ENCODE data around the gene SDF2.
"Not testable (repeated sequence)": the region's sequence is repeated elsewhere in the genome, so short reads cannot be mapped to it uniquely, and the experiment has no call there.

SDF2 gene

GRCh38 chr17:28682655-28683054 lies 20.9 kb upstream of the SDF2 start:
- no peak for DNase-seq

DNA sequence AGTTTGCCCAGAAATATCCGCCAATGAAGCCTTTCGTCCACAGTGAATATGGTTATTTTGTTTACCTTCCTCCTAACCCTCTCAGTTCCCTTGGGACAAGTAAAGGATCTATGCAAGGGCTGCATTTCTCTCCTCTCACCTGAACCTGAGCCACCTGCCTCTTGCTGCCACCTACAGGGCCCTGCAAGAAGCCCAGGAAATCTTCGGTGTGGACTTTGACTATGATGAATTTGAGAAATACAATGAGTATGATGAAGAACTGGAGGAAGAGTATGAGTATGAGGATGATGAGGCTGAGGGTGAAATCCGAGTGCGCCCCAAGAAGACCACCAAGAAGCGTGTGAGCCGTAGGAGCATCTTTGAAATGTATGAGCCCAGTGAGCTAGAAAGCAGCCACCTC lies 14.3 kb upstream of the SDF2 start:
- DNase-seq: no peak

GRCh38 chr17:28675490-28675889 lies 13.8 kb upstream of the SDF2 start:
- DNase-seq: no peak

DNA sequence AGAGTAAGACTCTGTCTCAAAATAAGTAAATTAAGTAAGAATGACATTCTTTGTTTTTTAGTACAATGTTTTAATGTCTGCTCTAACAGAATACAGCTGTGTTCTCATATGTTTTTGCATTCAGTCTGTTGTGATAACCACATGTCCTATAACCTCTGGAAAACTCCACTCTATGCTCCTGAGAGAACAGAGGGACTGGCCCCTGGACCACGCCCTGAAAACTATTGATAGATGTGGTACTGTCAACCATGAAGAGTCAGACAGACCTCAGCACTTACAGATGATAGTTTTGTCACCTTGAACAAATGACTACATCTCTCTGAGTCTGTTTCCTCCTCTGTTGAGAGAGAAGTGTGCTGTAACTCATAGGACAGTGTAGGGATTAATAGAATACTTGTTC lies 8.2 kb upstream of the SDF2 start:
- no peak for DNase-seq

GRCh38 chr17:28667870-28668269 lies 6.2 kb upstream of the SDF2 start:
- DNase-seq: no peak

- DNase-seq: no peak
These were observed 4.3 kb upstream of the SDF2 start for GRCh38 chr17:28665994-28666393.

GRCh38 chr17:28663723-28664122 lies 2.0 kb upstream of the SDF2 start:
- no peak for DNase-seq

- no peak for DNase-seq
These were observed 772 bp upstream of the SDF2 start for GRCh38 chr17:28662527-28662829.

GRCh38 chr17:28659497-28659881 lies 2.2 kb downstream of the SDF2 start:
- DNase-seq: not testable (repeated sequence)

DNA sequence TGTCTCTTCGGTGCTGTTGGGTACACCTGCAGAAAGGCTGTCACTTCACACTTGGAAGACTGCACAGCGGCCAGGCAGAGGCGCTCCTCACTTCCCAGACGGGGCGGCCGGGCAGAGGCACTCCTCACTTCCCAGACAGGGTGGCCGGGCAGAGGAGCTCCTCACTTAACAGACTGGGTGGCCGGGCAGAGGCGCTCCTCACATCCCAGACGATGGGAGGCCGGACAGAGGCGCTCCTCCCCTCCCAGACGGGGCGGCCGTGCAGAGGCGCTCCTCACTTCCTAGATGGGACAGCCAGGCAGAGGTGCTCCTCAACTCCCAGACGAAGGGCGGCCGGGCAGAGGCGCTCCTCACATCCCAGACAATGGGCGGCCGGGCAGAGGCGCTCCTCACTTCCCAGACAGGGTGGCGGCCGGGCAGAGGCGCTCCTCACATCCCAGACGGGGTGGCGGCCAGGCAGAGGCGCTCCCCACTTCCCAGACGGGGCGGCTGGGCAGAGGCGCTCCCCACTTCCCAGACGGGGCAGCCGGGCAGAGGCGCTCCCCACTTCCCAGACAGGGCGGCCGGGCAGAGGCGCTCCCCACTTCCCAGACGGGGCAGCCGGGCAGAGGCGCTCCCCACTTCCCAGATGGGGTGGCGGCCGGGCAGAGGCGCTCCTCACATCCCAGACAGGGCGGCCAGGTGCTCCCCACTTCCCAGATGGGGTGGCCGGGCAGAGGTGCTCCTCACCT lies 2.8 kb downstream of the SDF2 start:
- DNase-seq: not testable (repeated sequence)

DNA sequence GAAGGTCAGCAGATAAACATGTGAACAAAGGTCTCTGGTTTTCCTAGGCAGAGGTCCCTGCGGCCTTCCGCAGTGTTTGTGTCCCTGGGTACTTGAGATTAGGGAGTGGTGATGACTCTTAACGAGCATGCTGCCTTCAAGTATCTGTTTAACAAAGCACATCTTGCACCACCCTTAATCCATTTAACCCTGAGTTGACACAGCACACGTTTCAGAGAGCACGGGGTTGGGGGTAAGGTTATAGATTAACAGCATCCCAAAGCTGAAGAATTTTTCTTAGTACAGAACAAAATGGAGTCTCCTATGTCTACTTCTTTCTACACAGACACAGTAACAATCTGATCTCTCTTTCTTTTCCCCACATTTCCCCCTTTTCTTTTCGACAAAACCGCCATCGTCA lies 3.4 kb downstream of the SDF2 start:
- DNase-seq: not testable (repeated sequence)

DNA sequence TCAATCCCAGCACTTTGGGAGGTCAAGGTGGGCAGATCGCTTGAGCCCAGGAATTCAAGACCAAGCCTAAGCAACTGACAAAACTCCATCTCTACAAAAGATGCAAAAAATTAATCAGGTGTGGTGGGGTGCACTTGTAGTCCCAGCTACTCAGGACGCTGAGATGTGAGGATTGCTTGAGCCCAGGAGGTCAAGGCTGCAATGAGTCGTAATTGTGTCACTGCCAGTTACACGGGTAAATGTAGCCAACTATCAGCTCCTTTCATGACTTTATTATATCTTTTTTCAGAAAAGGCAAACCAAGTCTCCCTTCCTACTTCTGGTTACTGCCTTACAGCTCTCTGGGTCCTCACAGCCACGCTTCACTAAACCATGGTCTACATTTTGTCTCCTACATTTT lies 4.0 kb downstream of the SDF2 start:
- no peak for DNase-seq

DNA sequence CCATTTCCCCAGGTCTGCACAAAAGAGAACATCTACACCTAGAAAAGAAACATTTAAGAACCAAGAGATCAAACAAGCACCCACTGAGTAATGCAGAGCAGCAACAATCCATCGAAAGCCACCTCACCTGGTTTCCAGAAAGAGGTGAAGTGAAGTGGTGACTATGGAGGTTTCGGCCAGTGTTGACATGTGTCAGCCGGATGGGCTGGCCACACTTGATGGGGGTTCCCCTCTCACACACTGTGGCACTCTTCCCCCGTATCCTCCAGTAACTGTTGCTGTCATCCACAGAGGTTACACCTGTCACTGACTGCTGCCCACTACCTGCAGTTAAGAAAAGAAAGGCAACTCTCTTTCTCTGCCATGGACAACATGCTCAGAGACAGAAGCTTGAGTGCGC lies 6.5 kb downstream of the SDF2 start:
- no peak for DNase-seq

- no peak for DNase-seq
These were observed 13.0 kb downstream of the SDF2 start for GRCh38 chr17:28648698-28649097.

DNA sequence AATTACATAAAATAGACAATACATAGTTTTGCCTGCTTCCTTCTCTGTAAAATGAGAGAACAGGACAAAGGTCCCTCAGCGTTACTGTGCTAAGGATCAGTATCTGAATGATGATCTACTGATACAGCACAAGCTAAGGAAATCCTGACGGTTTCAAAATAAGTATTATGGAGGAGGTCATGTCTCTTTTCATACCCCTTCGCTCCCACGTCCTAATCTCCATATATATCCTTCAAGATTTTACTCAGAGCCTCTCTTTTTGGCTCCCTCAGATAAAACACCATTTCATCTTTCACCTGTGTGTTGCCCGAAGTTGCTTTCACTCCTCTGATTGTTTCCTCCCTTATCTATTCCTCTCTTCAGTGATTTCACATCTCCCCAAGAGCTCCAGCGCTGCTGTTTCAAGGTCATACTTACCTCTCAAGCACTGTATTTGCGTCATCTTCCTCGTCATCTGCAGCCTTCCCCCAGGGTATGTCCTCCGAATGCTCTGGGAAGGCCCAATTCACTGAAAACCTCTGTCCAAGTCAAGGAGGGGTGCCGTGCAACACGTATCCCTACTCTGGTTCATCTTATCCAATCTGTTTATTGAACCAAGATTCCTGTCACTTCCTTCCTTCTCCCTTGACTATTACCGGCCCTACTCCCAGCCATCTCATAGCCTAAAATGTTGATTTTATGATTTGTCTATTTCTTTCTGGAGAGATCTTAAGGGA lies 15.5 kb downstream of the SDF2 start:
- no peak for DNase-seq

DNA sequence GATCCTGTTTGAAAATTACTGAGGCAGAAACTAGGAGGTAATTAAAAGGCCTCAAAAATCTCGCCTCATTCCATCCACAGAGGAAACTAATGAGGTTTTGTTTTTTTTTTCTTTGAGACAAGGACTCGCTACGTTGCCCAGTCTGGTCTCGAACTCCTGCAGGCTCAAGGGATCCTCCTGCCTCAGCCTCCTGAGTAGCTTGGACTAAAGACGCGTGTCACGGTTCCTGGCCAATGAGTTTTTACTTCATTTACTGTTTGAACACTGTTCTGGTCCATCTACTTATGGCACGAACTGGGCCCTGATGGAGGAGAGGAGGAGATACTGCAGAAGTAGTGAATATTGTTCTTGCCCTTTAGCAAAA lies 16.1 kb downstream of the SDF2 start:
- DNase-seq: no peak

GRCh38 chr17:28644787-28645575 lies 16.7 kb downstream of the SDF2 start, which contains the start of gene BLTP2:
Gene BLTP2, minus strand, starts transcription at chr17:28645158. Its CDS starts 102 bp downstream, at chr17:28645056.
- DNase-seq: peak; percentile 57

DNA sequence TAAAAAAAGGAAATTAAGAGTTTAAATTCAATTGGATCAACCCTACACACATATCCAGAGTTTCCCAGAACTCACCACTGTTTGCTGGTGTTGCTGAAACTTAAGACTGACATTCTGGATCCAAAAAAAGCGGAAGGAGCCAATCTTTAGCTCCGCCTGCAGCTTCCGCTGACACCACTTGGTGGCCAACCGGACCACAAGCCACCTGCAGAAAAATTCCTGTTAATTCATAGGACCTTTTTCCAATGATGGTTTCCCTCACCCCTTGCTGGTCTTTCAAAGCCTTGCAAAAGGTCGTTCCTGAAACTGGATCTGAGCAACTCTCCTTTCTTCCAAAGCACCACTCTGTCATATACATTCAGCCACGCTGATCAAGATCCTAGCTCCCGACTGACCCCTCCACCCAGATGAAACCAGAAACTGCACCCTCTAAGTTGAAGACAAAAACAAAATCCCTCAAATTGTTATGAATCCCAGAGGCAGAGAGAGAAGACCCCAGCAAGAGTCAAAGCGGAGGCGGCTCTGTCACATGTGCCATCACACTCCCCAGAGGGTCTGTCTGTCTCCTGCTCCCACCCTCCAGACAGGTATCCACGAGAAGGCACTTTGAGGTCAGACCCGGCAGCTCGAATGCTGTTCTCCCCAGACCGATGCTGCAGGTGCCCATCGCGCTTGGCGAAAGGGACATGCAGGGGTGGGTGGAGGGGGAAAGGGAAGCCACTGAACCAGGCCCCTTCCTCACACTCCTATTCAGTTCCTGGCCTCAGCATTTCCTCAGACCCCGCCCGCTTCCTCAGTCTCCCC lies 17.5 kb downstream of the SDF2 start:
- peak; percentile 10 for DNase-seq

DNA sequence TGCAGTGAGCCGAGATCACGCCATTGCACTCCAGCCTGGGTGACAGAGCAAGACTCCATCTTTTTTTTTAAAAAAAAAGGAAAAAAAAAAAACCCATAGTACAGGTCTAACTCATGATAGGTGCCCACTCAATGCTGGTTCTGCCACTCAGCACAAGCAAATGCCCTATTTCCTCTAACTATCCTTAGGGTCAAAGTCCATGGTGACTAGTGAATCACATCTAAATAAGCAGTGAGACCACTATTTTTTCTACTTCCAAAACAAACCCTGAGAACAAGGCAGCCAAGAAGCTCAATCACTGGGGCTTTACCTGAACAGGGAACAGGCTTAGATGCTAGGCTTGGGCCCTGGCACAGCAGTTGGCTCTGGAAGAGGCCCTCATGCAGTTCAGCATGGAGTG lies 20.1 kb downstream of the SDF2 start:
- no peak for DNase-seq

- DNase-seq: no peak
These were observed 26.2 kb downstream of the SDF2 start for GRCh38 chr17:28635506-28635905.

DNA sequence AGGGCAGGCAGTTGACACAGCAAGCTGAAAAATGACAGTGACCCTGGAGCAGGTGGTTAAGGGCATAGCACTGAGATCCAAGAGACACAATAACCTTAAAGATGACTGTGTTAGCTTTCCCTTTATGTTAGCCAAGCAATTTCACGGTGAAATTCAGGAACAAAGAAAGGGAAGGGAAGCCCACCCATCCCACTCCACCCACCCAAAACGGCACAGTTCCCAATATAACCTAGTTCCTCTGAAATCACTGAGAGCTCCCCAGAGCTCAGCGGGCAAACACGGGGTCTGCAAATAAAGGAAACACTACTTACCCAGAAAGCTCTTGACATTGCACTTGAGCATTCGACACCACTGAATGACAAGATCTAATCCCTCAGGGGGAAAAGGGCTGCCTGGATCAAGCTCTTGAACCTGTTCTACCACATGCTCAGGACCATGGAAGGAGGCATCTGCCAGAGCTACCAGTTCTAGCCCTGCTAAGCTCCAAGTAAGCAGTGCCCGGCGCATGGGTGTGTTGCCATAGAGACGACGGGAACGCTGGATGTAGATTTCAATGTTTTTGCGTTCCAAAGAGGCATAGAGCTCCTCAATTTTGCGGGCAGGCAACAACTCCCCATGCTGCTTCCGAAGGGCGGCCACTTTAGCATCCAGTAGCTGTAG lies 27.4 kb downstream of the SDF2 start:
- no peak for DNase-seq

GRCh38 chr17:28626818-28627217 lies 34.9 kb downstream of the SDF2 start:
- no peak for DNase-seq

- no peak for DNase-seq
These were observed 37.6 kb downstream of the SDF2 start for GRCh38 chr17:28624148-28624547.
